Erythroblast (primary cell): Measurements from ENCODE around the gene IL1RAPL2.
"Not testable (repeated sequence)": the region's sequence is repeated elsewhere in the genome, so short reads cannot be mapped to it uniquely, and the experiment has no call there.

Experiments
- DNase-seq, 2 experiments: peaks; one replicate each; lab custom pipeline; 2025; lab: John Stamatoyannopoulos, UW
- GATA1 ChIP-seq: IDR thresholded peaks from 2 replicates; pipeline ENCODE4 v1.6.1; 2011; ENCODE audit warnings: low read depth, mild to moderate bottlenecking, control low read depth, low read length, moderate library complexity
- POLR2A ChIP-seq: IDR thresholded peaks from 2 replicates; pipeline ENCODE4 v1.6.1; 2011; ENCODE audit warnings: mild to moderate bottlenecking, low read length

Gene IL1RAPL2

GRCh38 chrX:104641176-104641575, 75.2 kb downstream of the IL1RAPL2 start:
- no peak for DNase-seq
- TF ChIP-seq GATA1 (no peak), POLR2A (no peak)

GRCh38 chrX:104647084-104647483, 81.1 kb downstream of the IL1RAPL2 start:
- no peak for TF ChIP-seq POLR2A
- no peak for DNase-seq

DNA sequence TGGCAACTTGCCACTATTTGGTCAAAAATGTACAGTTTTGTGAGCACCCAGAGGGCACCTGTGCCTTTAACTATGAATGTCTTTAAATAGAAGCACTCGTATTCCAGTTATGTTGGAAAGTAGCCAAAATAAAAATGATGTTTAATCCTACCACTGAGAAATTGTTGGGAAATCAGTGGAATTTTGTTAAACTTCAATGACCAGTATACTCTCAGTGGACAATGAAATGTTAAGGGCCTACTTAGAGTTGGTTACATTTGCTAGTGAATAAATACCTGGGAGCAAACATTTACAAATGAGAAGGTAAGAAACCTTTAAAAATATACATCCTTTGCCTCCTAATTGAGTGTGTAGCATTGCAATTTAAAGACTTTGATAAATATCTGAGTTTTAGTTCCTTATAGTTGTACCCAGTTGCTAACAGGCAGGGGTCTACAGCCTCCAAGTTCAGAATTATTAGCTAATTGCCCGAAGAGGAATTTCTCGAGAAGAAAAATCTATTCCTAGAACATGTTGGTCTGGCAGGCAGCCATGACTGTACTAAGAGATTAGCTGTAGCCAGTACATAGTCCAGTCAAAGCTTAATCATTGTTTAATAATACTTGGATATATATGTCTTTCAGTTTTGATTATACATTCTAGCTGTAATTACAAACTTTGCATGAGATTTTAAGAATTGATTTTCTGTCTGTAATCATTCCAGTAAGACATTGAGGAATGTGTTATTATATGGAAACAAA, 93.2 kb downstream of the IL1RAPL2 start:
- TF ChIP-seq POLR2A (no peak), GATA1 (no peak)

GRCh38 chrX:104660092-104660491, 94.1 kb downstream of the IL1RAPL2 start:
- no peak for DNase-seq
- TF ChIP-seq GATA1 (no peak), POLR2A (no peak)

More for the DNA sequence above, 93.2 kb downstream of the IL1RAPL2 start:
- DNase-seq: no peak

- TF ChIP-seq GATA1: no peak
- no peak for TF ChIP-seq POLR2A
- no peak for DNase-seq
Observed at GRCh38 chrX:104662694-104663093, 96.7 kb downstream of the IL1RAPL2 start.

GRCh38 chrX:104665691-104666090, 99.7 kb downstream of the IL1RAPL2 start:
- TF ChIP-seq POLR2A (no peak), GATA1 (no peak)
- DNase-seq: no peak

GRCh38 chrX:104668550-104668949, 102.6 kb downstream of the IL1RAPL2 start:
- TF ChIP-seq GATA1 (no peak), POLR2A (no peak)
- DNase-seq: no peak

- DNase-seq: no peak
- TF ChIP-seq GATA1 (no peak), POLR2A (no peak)
Observed at GRCh38 chrX:104669063-104669462, 103.1 kb downstream of the IL1RAPL2 start.

GRCh38 chrX:104670051-104670450, 104.1 kb downstream of the IL1RAPL2 start:
- TF ChIP-seq GATA1: no peak
- TF ChIP-seq POLR2A: no peak
- DNase-seq: no peak

- DNase-seq: not testable (repeated sequence)
Observed at GRCh38 chrX:104677517-104677916, 111.5 kb downstream of the IL1RAPL2 start.

DNA sequence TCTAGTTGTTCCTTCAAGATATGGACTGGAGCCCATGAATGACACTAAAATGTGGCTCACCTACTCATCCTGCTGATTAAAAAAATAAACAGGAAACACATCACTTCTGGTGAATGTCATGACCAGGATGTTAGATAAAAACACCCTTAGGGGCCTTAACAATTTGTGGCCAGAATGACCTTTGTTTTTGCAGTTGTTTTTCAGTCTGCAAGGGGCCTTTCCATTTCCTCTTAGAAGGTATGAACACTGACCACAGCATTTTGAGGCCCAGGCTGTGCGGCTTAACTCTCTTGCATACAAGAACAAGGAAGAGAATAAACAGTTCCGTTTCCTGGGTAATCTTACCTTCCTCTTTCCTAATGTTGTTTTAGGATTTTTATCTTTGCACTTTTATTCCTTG, 113.2 kb downstream of the IL1RAPL2 start:
- TF ChIP-seq POLR2A (no peak), GATA1 (no peak)
- DNase-seq: no peak

- TF ChIP-seq GATA1 (no peak), POLR2A (no peak)
- DNase-seq: no peak
Observed at GRCh38 chrX:104681214-104681613, 115.2 kb downstream of the IL1RAPL2 start.

- TF ChIP-seq GATA1: no peak
- DNase-seq: no peak
Observed at GRCh38 chrX:104684077-104684476, 118.1 kb downstream of the IL1RAPL2 start.

GRCh38 chrX:104695593-104695992, 129.6 kb downstream of the IL1RAPL2 start:
- TF ChIP-seq POLR2A (no peak), GATA1 (no peak)
- no peak for DNase-seq

GRCh38 chrX:104696667-104697066, 130.7 kb downstream of the IL1RAPL2 start:
- DNase-seq: no peak
- no peak for TF ChIP-seq GATA1
- TF ChIP-seq POLR2A: no peak

DNA sequence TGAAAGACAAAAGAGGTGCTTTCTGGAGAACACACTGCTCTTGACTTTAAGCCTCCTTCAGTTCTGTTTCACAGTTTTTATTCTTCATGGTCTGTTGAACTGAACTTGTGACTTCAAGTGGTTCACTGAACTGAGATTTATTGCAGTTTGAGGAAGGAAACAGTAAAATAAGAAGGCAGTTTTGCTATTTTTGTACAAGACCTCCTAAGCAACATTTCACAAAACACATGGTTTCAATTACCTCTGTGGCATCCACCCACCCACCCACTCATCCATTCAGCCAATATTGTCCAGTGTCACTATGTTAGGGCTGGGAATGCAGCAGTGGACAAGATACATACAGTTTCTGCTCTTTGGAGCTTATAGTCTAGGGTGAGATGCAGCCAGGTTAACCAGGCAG, 131.3 kb downstream of the IL1RAPL2 start:
- TF ChIP-seq GATA1 (no peak), POLR2A (no peak)
- DNase-seq: no peak
